ENCODE results near the gene GCK.
"Not testable (repeated sequence)": the region's sequence is repeated elsewhere in the genome, so short reads cannot be mapped to it uniquely, and the experiment has no call there.

The GCK gene

DNA sequence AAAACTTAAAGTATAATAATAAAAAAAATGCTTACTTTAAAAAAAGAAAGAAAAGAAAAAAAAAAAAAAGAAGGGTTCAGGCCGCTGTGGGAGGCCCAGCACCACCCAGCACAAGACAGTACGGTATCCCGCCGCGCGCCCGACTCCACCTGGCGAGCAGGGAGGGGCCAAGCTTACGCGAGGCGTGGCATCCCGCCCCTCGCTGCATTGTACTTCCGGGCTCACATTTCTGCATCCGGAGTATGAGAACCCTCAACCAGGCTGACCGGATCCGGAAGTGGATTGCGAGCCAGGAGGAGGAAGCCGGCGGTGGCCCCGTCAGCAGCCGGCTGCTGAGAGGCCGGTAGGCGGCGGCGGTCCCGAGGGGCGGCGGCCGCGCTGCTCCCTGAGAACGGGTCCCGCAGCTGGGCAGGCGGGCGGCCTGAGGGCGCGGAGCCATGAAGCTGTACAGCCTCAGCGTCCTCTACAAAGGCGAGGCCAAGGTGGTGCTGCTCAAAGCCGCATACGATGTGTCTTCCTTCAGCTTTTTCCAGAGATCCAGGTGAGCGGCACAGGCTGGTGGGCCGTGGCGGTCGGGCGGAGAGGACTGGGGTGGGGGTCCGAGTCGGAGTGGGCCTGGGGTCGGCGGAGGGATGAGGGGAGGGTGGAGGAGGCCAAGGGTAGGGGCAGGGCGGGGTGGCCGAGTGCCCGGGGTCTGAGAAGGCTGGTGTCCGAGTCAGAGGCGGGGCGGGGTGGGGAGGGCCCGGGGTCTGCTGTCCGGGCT is 11.6 kb upstream of the GCK start, which contains the start of gene YKT6:
Gene YKT6, plus strand, starts transcription at position 280 of the 763 bp plus-strand sequence. Its CDS starts 158 bp downstream, at position 438.
- peak; percentile 56 for DNase-seq

DNA sequence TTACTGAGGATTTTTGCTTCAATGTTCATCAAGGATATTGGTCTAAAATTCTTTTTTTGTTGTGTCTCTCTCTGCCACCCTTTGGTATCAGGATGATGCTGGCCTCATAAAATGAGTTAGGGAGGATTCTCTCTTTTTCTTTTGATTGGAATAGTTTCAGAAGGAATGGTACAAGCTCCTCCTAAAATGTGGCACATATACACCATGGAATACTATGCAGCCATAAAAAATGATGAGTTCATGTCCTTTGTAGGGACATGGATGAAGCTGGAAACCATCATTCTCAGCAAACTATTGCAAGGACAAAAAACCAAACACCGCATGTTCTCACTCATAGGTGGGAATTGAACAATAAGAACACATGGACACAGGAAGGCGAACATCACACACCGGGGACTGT is 10.9 kb upstream of the GCK start:
- not testable (repeated sequence) for DNase-seq

- DNase-seq, result no peak
Measured at GRCh38 chr7:44197474-44197873, 8.2 kb upstream of the GCK start.

DNA sequence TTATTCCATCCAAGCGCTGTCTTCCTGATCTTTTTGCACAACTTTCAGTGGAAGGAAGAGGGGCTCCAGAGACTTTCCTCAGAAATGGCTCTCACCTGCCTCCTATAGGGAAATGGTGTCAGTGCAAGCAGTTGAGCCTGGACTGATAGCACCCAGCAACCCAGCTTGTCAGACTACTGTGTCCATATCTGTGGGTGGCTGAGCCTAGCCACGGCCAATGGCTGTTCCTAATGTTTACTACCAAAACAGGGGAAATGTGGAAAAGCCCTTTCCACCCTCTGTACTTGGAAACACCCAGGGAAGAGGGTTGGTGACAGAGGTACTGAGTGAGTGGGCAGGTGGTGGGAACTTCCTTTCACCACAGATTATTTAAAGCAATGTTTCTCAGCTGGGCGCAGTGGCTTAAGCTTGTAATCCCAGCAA is 7.2 kb upstream of the GCK start:
- peak; percentile 15 for DNase-seq

DNA sequence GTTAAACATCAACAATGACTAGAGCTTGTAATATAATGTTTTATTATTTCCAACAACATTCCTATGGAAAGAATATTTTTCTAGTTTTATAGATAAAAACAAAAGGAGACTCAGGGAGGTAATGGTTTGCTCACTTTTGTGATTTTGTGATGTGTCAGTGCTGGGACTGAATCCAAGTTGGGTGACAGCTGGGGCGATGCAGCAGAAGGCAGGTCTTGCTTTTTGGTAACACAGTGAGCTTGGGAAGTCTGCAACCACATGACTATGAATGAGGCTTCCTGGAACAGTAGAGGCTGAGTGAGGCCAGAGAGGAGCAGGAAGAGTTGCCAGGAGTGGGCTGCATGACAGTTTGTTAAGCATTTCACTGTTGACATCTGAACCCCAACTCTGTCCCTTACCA is 6.7 kb upstream of the GCK start:
- peak; percentile 21 for DNase-seq

GRCh38 chr7:44194562-44195145 is 5.4 kb upstream of the GCK start:
- no peak for DNase-seq

GRCh38 chr7:44194069-44194468 is 4.8 kb upstream of the GCK start:
- no peak for DNase-seq

- no peak for DNase-seq
Measured at GRCh38 chr7:44193011-44193802, 4.0 kb upstream of the GCK start.

- no peak for DNase-seq
Measured at GRCh38 chr7:44191171-44191570, 1.9 kb upstream of the GCK start.

- no peak for DNase-seq
Measured at GRCh38 chr7:44189993-44190872, 994 bp upstream of the GCK start.

DNA sequence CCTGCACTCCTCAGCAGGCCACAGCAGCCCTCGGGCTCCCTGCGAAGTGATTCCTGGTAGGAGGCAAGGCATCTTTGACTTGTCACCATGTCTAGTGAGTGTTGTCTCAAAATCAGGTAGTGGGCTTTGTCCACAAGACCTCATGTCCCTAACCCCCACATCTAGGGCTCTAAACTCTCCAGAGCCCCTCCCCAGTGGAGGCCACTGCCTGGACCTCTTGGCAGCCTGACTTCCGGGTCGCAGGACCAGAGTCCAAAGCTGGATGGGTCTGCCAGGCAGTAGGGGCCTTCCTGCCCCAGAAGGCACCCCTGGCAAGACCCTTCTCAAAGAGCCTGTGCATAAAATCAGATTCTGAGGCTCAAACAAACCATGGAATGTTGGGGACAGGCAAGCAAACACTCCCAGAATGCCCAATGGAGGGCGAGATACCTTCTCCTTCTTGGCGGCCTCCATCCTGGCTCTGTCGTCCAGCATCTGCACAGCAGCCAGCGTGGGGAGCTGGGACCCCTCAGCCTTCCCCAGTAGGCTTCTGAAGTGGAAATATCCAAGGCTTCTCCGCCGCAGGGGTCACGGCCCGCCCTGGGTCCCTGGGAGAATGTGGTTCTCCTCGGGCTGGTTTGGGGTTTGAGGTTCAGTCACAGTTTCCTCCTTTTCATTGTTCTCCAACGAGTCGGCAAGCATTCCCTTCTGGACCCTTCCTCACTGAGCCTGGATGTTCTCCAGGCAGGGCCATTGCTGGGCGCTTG is 586 bp downstream of the GCK start:
- DNase-seq, result no peak

GRCh38 chr7:44187636-44188416 is 1.4 kb downstream of the GCK start:
- DNase-seq, result no peak

DNA sequence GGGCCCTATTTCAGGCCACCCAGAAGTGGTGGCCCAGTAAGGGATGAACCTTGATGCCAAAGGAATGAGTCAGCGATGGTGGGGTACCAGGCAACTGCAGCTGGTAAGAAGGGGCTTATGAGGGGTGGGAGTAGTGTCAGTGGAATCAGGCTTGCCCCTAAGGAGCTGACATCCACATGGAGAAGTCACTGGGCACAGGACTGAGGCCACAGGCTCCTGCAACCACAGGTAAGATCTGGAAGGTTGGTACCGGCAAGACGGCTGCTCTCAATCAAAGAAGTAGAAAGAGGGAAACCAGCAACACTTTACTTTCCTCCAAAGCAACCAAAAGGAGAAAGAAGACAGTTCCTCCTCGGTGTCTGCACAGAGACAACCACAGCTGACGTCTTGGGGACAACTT is 2.5 kb downstream of the GCK start:
- no peak for DNase-seq

DNA sequence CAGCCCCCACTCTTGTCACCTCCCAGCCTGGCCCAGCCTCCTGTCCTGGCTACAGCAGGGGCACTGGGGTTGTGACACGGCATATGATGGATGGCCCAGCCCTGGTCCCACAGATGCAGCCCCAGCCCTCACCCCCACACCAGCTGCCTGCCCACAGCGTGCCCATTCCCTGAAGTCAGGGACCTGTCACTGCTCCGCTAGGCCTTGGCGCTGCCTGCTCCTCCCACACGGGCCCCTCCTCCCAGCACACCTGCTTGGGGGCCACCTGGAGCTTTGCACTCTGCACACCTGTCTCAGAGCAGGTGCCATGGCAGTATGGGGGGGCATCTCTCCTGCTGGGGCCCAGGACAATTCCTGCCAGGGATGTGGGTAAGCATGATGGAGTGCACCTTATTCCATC is 3.5 kb downstream of the GCK start:
- no peak for DNase-seq

DNA sequence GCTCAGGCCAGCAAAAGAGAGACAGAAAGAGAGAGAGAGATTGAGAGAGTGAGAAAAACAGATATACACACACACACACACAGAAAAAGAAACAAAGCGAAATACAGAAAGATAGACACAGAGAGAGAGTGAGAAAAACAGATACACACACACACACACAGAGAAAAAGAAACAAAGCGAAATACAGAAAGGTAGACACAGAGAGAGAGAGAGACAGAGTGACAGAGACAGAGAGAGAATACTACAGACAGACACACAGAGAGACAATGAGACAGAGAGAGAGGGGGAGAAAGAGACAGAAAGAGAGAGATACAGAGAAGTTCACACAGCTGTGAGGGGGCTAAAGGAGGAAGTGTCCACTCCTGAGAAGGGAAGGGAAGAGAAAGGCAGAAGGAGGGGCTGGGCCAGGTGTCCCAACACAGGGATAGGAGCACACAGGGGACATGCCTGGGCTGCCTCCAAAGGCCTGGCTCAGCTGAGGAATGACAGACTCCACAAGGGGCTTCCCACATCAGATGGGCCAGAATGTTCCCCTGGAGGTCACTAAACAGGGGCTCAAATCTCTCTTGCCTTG is 4.3 kb downstream of the GCK start:
- no peak for DNase-seq

- no peak for DNase-seq
Measured at GRCh38 chr7:44184206-44184872, 4.9 kb downstream of the GCK start.

GRCh38 chr7:44183386-44183785 is 5.9 kb downstream of the GCK start:
- DNase-seq, result no peak

- DNase-seq, result no peak
Measured at GRCh38 chr7:44182827-44183226, 6.4 kb downstream of the GCK start.

- no peak for DNase-seq
Measured at GRCh38 chr7:44180631-44181030, 8.6 kb downstream of the GCK start.

DNA sequence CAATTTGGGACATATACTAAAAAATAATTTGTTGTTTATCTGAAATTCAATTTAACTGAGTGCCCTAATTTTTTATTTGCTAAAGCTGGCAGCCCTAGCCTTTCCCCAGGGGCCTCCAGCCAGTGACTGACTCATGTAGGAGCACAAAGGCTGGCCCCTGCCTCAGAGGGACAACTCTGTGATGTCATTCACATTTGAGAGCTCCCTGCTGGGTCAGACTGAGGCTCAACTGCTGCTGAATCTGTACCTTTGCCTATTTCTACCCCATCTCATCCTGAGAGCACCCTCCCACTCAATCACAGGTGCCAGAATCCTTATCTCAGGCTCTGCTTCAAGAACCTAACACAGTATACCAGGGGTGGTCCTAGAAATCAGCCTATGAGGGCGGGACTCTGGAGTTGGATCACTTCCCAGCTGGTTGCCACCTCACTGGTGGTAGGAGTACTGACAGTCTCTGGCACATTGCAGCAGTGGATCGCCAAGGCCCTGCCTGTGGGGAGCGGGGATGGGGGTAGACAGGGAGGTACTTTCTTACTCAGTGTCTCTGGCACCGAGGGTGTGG is 11.6 kb downstream of the GCK start:
- no peak for DNase-seq
